ENCODE data around the gene LMX1B.

Gene LMX1B

GRCh38 chr9:126604059-126605055 lies 9.4 kb upstream of the LMX1B start:
- no peak for DNase-seq (ENCODE audit: low read depth in 1 of 2, low spot score in 1 of 2)

- DNase-seq (ENCODE audit: low read depth in 1 of 2, low spot score in 1 of 2) = no peak
Observed at GRCh38 chr9:126605792-126606482, 7.8 kb upstream of the LMX1B start.

GRCh38 chr9:126606483-126606870 lies 7.3 kb upstream of the LMX1B start:
- no peak for DNase-seq (ENCODE audit: low read depth in 1 of 2, low spot score in 1 of 2)

- no peak for DNase-seq (ENCODE audit: low read depth in 1 of 2, low spot score in 1 of 2)
Observed at GRCh38 chr9:126607086-126607485, 6.6 kb upstream of the LMX1B start.

DNA sequence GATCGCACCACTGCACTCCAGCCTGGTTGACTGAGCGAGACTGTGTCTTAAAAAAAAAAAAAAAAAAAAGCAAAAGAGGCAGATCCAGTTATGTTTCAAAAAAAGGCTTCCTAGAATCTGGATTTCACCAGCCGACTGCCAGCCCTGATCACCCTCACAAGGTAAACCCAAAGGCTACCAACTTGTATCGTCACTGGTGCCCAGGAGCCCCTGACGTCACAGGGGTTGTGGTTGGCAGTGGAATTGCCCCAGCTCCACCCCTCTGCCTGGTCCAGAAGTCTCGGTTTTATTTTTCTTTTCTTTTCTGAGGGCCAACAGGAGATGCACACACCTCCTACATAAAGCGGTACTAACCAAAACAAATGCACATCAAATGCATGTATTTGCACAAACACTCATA lies 6.0 kb upstream of the LMX1B start:
- no peak for DNase-seq (ENCODE audit: low read depth in 1 of 2, low spot score in 1 of 2)

DNA sequence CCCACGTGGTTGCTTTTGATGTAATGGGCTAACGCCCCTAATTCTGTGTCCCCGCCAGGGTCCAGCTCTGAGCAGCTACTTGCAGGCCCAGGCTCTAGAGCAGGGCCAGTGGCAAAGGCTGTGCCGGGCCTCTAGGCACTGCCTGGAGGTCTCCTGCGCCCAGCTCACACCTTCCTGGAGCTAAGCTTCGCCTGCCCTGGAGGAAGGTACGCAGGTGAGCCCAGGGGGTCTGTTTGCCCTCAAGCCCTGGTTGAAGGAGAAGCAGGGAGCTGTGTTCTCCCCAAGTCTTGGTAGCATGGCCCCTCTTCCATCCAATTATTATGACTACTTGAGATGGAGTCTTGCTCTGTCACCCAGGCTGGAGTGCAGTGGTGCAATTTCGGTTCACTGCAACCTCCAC lies 5.2 kb upstream of the LMX1B start:
- no peak for DNase-seq (ENCODE audit: low read depth in 1 of 2, low spot score in 1 of 2)

GRCh38 chr9:126609191-126609590 lies 4.5 kb upstream of the LMX1B start:
- no peak for DNase-seq (ENCODE audit: low read depth in 1 of 2, low spot score in 1 of 2)

DNA sequence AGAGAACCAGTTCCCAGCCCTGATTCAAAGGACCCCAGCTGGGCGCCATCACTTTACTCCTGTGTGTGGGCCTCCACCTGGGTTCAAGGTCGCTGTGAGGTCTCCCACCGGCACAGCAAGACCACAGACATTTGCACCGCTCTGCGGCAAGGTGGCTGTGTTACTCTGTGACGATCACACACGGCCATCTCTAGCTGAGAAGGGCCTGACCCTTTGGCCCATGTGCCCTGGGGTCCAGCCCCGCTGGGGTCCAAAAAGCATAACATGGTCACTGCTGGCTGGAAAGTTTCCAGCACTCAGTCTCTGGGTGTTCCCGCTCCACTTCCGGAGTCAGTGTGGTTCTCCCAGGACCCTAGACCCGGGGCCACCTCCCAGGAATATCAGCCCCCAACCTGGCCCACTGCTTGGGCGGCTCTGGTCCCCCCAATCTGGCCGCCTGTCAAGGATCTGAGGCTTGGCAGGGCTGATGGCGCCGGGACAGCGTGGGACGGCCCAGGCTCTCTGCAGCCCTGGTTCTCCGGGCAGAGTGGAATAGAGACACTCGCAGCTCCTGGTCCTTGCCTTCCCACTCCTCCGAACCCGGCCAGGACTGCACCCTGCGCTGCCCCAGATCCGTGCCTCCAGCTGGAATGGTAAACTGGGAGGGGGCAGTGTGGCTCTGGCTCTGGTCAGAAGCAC lies 3.9 kb upstream of the LMX1B start:
- no peak for DNase-seq (ENCODE audit: low read depth in 1 of 2, low spot score in 1 of 2)

GRCh38 chr9:126611193-126611591 lies 2.5 kb upstream of the LMX1B start:
- no peak for DNase-seq (ENCODE audit: low read depth in 1 of 2, low spot score in 1 of 2)

DNA sequence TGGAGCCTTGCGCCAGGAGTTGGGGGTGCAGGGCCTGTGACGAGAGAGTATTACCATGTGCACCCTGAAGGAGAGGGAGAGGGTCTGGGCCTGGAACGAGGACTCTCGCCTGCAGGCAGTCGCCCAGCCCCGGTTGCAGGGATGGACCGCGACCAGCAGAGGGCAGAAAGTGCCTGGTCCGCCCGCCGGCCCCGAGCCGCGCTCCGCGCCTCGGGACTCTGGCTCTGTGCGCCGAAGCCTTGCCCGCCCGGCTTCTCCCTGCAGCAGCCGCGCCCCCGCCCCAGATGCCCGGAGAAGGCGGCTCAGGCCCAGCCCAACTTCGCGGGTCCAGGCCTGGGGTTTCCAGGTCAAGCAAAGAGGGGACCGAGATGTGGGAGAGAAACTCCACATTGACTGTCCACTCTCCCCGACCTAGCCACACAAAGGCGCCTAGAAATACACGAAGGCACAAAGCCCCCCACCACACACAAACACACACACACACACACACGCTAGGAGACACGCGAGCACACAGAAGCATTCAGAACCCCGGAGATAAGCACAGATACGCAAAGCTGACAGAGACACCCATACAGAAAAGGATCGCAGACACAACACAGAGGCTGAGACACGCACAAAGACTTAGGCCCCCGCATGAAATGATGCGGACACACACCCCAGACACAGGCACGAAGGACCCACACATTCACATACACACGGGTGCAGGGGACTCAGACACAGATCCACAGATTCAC lies 2.0 kb upstream of the LMX1B start:
- peak; percentile 43 to 53 for DNase-seq (ENCODE audit: low read depth in 1 of 2, low spot score in 1 of 2)

DNA sequence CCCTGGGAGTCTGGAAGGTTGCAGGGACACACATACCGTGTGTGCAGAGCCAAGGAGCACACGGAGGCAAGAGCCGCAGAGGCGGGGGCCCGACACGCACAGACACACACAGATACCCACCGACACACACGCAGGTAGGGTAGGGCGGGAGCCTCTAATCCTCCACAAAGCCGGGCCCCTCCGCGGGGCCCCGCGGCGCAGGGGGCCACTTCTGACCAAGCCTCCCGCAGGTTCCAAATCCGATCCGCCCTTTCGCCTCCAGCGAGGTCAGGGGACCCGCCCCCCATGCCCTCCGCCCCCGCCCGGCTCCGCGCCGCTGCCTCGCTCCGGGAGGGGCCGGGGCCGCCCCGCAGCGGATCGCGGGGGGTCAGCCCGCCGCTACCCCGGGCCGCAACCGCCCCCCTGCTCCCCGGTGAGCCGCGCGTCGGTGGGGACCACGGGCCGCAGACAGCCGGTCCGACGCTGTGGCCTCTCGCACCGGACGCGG lies 1.4 kb upstream of the LMX1B start:
- DNase-seq (ENCODE audit: low read depth in 1 of 2, low spot score in 1 of 2) = no peak

- no peak for DNase-seq (ENCODE audit: low read depth in 1 of 2, low spot score in 1 of 2)
Observed at GRCh38 chr9:126612813-126613641, 701 bp upstream of the LMX1B start.

DNA sequence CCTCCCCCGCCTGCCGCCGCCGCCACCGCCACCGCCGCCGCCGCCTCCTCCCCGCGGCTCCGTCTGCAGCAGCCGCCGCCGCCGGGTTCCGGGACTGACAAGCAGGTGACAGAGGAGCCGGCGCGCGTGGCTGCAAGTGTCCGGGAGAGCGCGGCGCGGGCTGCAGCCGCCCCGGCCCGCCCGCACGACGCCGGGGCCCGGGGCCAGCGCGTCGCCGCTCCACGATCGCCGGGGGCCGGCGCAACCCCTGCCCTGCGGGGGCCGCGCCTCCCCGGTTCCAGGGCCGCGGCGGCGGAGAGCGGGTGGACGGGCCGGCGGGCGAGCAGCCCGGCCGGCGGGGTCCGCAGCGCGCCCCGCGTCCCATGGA lies 343 bp downstream of the LMX1B start:
- DNase-seq (ENCODE audit: low read depth in 1 of 2, low spot score in 1 of 2) = no peak

DNA sequence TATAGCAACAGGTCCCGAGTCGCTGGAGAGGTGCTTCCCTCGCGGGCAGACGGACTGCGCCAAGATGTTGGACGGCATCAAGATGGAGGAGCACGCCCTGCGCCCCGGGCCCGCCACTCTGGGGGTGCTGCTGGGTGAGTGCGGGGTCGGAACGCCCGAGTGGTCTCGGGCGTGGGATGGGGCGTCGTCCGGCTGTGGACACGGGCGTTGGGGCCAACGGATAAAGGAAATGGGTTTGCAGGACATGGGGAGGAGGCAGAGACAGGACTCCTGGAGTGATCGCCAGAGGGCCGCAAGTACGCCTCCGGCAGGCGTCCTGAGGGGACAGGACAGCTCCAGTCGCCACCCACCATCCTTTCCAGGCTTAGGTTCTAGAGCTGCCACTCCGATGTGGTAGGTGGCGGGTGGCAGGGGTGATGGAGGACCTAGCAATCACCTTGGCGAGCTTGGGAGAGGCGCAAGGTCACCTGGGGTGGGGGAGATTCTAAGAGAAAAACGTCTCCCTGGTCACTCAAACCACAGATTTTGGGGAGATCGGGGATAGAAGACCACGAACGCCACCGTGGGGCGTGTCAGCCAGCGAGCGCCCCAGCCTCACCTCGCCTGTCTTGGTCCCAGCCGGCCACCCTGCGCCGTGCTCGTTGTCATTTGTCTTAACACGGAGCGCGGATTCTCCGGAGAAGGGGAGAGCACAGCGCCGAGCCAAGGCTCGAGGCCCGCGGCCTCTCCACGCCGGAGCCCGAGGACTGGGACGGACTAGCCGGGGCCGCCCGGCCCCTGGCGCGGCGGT lies 922 bp downstream of the LMX1B start:
- DNase-seq (ENCODE audit: low read depth in 1 of 2, low spot score in 1 of 2) = no peak

DNA sequence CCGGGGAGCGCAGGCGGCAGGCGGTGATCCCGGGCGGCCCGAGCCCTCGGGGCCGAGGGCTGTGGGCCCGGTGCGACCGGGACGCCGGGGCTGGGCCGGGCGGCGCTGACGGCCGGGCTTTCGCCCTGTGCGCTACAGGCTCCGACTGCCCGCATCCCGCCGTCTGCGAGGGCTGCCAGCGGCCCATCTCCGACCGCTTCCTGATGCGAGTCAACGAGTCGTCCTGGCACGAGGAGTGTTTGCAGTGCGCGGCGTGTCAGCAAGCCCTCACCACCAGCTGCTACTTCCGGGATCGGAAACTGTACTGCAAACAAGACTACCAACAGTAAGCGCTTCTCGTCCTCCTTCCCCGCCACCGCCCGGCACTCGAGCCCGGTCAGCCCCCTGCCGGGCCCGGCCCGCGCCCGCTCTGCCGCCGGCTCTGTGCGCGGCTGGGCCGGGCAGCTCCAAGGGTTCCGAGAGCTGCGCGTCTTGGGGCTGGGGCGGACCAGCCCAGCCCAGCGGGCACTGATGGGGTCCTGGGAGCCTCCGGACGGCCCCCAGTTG lies 1.6 kb downstream of the LMX1B start:
- DNase-seq (ENCODE audit: low read depth in 1 of 2, low spot score in 1 of 2) = no peak

DNA sequence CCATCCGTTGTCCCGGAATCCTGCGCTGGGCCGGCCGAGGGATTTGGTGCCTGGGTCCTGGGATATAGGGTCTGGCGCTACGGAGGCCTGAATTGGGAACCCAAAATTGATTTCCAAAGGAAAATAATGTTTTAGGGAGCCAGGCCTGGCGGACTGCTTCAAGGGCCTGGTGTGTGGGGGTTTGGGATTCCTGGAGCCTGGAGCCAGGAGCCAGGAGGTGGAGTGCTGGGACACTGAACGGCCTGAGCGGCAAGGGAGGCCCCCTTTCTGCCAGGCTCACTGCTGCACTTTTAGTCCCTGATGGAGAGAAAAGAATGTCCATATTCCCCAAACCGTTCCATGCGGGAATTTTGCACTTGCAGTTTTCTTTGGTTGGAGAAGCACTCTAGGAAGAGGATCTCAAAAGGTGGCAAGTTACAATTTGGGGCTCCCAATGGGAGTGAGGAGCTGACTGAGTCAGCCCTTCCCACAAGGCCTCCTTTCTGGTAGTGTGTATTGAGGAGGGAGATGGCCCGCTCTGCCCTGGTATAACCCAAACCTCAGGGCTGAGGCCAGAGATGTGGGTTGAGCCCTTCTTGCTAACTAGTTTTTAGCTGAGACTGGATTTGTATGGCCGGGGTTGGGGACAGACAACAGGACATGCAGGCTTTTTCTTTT lies 2.2 kb downstream of the LMX1B start:
- no peak for DNase-seq (ENCODE audit: low read depth in 1 of 2, low spot score in 1 of 2)

DNA sequence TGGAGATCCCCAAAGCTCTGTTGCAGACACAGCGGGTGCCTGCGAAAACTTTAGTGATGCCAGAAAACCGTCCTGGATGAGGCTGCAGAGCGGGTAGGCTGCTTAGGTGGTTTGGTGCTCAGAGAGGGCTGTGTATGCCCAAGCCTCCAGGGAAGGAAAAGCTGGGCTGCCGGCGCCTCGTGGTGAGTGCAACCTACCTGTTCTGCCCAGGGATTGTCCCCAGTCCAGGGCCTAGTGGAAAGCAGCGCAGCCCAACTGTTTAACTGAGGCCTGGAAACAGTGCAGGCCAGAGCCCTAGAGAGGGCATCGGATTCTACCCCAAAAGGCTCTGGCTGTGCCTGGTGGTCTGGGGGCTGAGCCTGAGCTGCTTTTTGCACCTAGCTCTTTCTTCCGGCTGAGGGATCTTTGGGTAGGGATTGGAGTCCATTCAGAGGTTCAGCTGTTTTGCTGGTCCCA lies 2.8 kb downstream of the LMX1B start:
- DNase-seq (ENCODE audit: low read depth in 1 of 2, low spot score in 1 of 2) = no peak

- no peak for DNase-seq (ENCODE audit: low read depth in 1 of 2, low spot score in 1 of 2)
Observed at GRCh38 chr9:126617003-126617822, 3.5 kb downstream of the LMX1B start.
